Measurements from ENCODE around the gene CMIP. TPM values are rescaled to one million over a fixed set of nuclear protein-coding genes. Genes with fewer than 3 reads are reported as not detected.
A peak's percentile ranks its signal among the peaks of the same experiment; 100 is the strongest.

CMIP gene
- total RNA-seq, 6 experiments from 2014 or later: 12.2 to 23.0 (median 16.5) TPM

DNA sequence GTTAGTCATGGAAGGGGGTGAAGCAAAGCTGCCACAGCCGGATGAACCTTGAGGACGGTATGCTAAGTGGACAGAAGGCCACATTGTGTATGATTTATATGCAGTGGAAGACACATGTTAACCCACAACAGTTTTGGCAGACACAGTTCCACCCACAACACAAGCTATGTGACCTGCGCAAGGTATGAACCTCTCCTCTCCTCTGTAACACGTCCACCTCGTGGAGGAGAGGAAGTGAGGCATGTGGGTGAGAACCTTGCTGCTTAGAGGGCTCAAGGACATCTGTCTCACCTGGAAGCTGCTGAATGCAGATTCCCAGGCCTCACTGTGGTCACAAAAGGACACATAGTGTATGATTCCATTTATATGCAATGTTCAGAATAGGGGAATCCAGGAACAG lies 198.3 kb downstream of the CMIP start:
- WGBS (ENCODE audit: insufficient coverage, low coverage, low lambda C conversion rate, missing lambda C conversion rate): 62% methylated on average over 3 of the region's 5 CpGs
- Histone ChIP-seq H3K9me3 (no peaks in the 10 kb centered on the region), H3K36me3 (no peaks in the 10 kb centered on the region), H3K27ac (no peak overlapping the region), H3K27me3 (no peaks in the 10 kb centered on the region), H3K4me1 (peaks cover 0 to 11% (median 5%) of the 10 kb centered on the region in 4 donors), H3K4me3 (no peak overlapping the region)
- TF ChIP-seq, protein P1, sequence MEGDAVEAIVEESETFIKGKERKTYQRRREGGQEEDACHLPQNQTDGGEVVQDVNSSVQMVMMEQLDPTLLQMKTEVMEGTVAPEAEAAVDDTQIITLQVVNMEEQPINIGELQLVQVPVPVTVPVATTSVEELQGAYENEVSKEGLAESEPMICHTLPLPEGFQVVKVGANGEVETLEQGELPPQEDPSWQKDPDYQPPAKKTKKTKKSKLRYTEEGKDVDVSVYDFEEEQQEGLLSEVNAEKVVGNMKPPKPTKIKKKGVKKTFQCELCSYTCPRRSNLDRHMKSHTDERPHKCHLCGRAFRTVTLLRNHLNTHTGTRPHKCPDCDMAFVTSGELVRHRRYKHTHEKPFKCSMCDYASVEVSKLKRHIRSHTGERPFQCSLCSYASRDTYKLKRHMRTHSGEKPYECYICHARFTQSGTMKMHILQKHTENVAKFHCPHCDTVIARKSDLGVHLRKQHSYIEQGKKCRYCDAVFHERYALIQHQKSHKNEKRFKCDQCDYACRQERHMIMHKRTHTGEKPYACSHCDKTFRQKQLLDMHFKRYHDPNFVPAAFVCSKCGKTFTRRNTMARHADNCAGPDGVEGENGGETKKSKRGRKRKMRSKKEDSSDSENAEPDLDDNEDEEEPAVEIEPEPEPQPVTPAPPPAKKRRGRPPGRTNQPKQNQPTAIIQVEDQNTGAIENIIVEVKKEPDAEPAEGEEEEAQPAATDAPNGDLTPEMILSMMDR (IDR thresholded peaks at IDR 0.05): no peak
- no peak for TF ChIP-seq POLR2A (IDR thresholded peaks at IDR 0.05)
- intact Hi-C loops (cut with DNase I): no loop called here
- ATAC-seq (no peak), DNase-seq (no peak)

DNA sequence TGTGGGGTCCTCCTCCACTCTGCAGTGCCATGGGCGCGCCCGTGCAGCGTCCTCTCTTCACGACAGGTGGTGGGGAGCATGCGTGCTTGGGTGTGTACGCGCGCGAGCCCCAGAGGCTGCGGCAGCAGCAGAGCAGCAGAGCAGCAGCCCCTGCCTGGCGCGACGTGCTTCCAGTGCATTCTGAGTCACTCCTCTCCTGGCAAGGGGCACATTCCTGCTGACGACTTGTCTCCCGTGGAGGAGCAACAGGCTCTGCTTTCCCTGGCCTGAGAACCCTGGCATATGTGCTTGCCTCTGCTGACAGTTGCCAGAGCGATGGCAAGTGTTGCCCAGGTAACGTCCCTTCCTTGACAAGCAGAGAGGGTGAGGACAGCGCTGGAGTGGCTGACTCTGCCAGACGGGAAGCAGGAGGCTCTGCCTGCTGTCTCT lies 200.7 kb downstream of the CMIP start:
- no peak for DNase-seq
- no peak overlapping the region for H3K27ac ChIP-seq

DNA sequence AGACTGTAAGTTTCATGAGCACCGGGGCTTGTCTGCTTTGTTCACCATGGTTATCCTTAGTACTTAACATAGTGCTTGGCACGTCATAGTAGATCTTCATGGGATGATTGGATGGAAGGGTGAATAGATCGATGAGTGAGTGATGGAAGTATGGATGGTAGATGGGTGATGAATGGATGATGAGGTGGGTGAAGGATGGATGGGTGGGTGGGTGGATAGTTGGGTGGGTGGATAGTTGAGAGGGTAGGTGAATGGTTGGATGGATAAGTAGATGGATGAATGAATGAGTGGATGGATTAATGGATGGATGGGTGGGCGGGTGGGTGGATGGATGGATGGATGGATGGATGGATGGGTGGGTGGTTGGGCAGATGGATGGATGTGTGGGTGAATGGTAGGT lies 201.3 kb downstream of the CMIP start:
- no peak for ATAC-seq
- Histone ChIP-seq H3K9me3 (no peaks in the 10 kb centered on the region), H3K4me3 (no peak overlapping the region), H3K27me3 (no peaks in the 10 kb centered on the region), H3K36me3 (no peaks in the 10 kb centered on the region), H3K4me1 (peaks cover 0 to 11% (median 5%) of the 10 kb centered on the region in 4 donors), H3K27ac (no peak overlapping the region)
- no peak for DNase-seq
- intact Hi-C loops (cut with DNase I): no loop called here
- 98% methylated on average over 4 of the region's 4 CpGs for WGBS (ENCODE audit: insufficient coverage, low coverage, low lambda C conversion rate, missing lambda C conversion rate)
- TF ChIP-seq POLR2A (IDR thresholded peaks at IDR 0.05): no peak
- TF ChIP-seq, protein P1 (IDR thresholded peaks at IDR 0.05): no peak

More for the DNA sequence above, 200.7 kb downstream of the CMIP start:
- Histone ChIP-seq H3K27me3 (no peaks in the 10 kb centered on the region), H3K4me1 (peaks cover 0 to 11% (median 5%) of the 10 kb centered on the region in 4 donors), H3K9me3 (no peaks in the 10 kb centered on the region), H3K36me3 (no peaks in the 10 kb centered on the region), H3K4me3 (no peak overlapping the region)
- ATAC-seq: no peak
- TF ChIP-seq POLR2A (IDR thresholded peaks at IDR 0.05): no peak
- TF ChIP-seq, protein P1 (IDR thresholded peaks at IDR 0.05): no peak
- WGBS (ENCODE audit: insufficient coverage, low coverage, low lambda C conversion rate, missing lambda C conversion rate): no CpG with 5 or more reads among the region's 20 CpGs
- intact Hi-C loops (cut with DNase I): no loop called here

DNA sequence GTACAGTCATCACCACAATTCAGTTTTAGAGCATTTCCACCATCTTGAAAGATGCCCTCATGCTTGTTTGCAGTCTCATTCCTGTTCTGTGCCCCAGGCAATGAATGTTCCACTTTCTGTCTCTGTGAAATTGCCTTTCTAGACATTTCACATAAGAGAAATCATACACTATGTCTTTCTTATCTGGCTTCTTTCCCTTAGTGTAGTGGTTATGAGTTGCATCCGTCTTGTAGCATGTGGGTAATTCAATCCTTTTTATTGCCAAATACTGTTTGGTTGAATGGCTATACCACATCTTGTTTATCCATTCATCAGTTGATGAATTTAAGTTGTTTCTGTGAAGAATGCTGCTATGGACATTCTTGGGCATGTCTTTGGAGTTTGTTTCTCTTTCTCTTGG lies 202.0 kb downstream of the CMIP start:
- intact Hi-C loops (cut with DNase I): no loop called here
- DNase-seq (no peak), ATAC-seq (no peak)
- H3K27ac ChIP-seq: no peak overlapping the region
- no peaks in the 10 kb centered on the region for H3K36me3 ChIP-seq
- H3K27me3 ChIP-seq: no peaks in the 10 kb centered on the region
- H3K9me3 ChIP-seq: no peaks in the 10 kb centered on the region
- 78% methylated on average over 1 of the region's 1 CpG for WGBS (ENCODE audit: insufficient coverage, low coverage, low lambda C conversion rate, missing lambda C conversion rate)
- H3K4me1 ChIP-seq: peaks cover 0 to 11% (median 5%) of the 10 kb centered on the region in 4 donors
- no peak overlapping the region for H3K4me3 ChIP-seq
- TF ChIP-seq, protein P1 (IDR thresholded peaks at IDR 0.05): no peak
- TF ChIP-seq POLR2A (IDR thresholded peaks at IDR 0.05): no peak

DNA sequence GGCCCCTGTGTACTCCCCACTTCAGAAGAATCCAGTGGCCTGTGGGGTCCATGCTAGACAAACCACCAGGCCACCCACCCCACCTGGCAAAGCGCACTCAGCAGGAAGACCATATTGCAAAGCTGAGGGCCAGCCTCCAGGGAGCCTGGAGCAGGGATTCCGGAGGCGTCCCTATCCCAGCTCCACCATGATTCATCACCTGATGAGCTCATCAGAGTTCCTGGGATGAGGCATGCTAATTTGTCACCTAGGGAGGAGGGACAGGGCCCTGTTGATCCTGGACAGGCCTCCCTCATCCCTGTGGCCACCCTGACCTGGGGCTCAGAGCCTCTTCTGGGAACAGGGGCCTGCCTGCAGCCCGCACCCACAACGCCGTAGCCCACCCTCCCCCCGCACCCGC lies 202.9 kb downstream of the CMIP start:
- Histone ChIP-seq H3K27me3 (no peaks in the 10 kb centered on the region), H3K27ac (no peak overlapping the region), H3K36me3 (peaks cover 0 to 4% (median 0%) of the 10 kb centered on the region in 4 donors), H3K4me3 (no peak overlapping the region), H3K9me3 (no peaks in the 10 kb centered on the region), H3K4me1 (peaks cover 0 to 11% (median 5%) of the 10 kb centered on the region in 4 donors)
- TF ChIP-seq, protein P1 (IDR thresholded peaks at IDR 0.05): no peak
- TF ChIP-seq POLR2A (IDR thresholded peaks at IDR 0.05): no peak
- WGBS (ENCODE audit: insufficient coverage, low coverage, low lambda C conversion rate, missing lambda C conversion rate): 100% methylated on average over 3 of the region's 8 CpGs
- ATAC-seq (peak in 1 of 4 donors; percentile 77), DNase-seq (no peak)
- intact Hi-C loops (cut with DNase I): no loop called here

All from right lobe of liver (tissue), 6 donors.